ENCODE results near the gene DIO1.

DIO1 gene

GRCh38 chr1:53943090-53943489 is 49.1 kb downstream of the DIO1 start:
- no peak for DNase-seq (ENCODE audit: low spot score)
- no peak overlapping the region for H3K4me3 ChIP-seq
- no peak for TF ChIP-seq CTCF (IDR thresholded peaks at IDR 0.05)
- no peak overlapping the region for H3K27ac ChIP-seq

- no peak for TF ChIP-seq CTCF (IDR thresholded peaks at IDR 0.05)
- DNase-seq (ENCODE audit: low spot score) = no peak
- Histone ChIP-seq H3K4me3 (no peak overlapping the region), H3K27ac (no peak overlapping the region)
Observed at GRCh38 chr1:53943490-53944043, 49.6 kb downstream of the DIO1 start.

GRCh38 chr1:53944469-53945182 is 50.6 kb downstream of the DIO1 start:
- DNase-seq (ENCODE audit: low spot score) = no peak
- TF ChIP-seq CTCF (IDR thresholded peaks at IDR 0.05) = no peak

GRCh38 chr1:53945183-53945432 is 51.1 kb downstream of the DIO1 start:
- DNase-seq (ENCODE audit: low spot score) = no peak
- TF ChIP-seq CTCF (IDR thresholded peaks at IDR 0.05) = no peak
- Histone ChIP-seq H3K4me3 (peak overlapping the region; percentile 96), H3K27ac (peak overlapping the region; percentile 64 to 90)

More at GRCh38 chr1:53944469-53945182, 50.6 kb downstream of the DIO1 start:
- H3K4me3 ChIP-seq = peak overlapping the region; percentile 96
- H3K27ac ChIP-seq = peak overlapping the region; percentile 64 to 90

- peak within 1 kb of the TSS; percentile 64 to 90 for H3K27ac ChIP-seq
Observed at GRCh38 chr1:53945433-53946251, 51.7 kb downstream of the DIO1 start, which contains the start of gene IFT25. Gene IFT25, minus strand, starts transcription at chr1:53945699. Its CDS starts 5,617 bp downstream, at chr1:53940082.

More at GRCh38 chr1:53945433-53946251, 51.7 kb downstream of the DIO1 start, which contains the start of gene IFT25:
- TF ChIP-seq CTCF (IDR thresholded peaks at IDR 0.05) = no peak
- peak within 1 kb of the TSS; percentile 96 for H3K4me3 ChIP-seq
- peak; percentile 98 for DNase-seq (ENCODE audit: low spot score)
